Adrenal gland (tissue), 12 donors: ENCODE data around the gene TUFM. TPM values are rescaled to one million over a fixed set of nuclear protein-coding genes. Genes with fewer than 3 reads are reported as not detected.

Experiments used
- DNase-seq, 7 donors: peaks; one replicate each; pipeline ENCODE4 v3.0.0-alpha.2; 2019 to 2020
- H3K27ac ChIP-seq, 5 donors: fragments of 200-600 bp; sonication (generic) in 4 of 5; 1 replicate in 3 of 5; 2 replicates in 2 of 5; pipeline versions ENCODE4 v1.5.1 to v1.8.0; 2016 to 2020; ENCODE audit warnings: mild to moderate bottlenecking in 1 of 5
- H3K27me3 ChIP-seq: fragments of 200-600 bp; 2 replicates; pipeline ENCODE4 v1.8.0; 2021
- H3K36me3 ChIP-seq, 2 donors: fragments of 200-600 bp; replicated peaks in 1 of 2; 1 replicate in 1 of 2; 2 replicates in 1 of 2; pipeline versions ENCODE4 v1.5.1 to v1.8.0; 2018 to 2022
- H3K4me1 ChIP-seq, 2 donors: fragments of 200-600 bp; replicated peaks in 1 of 2; 1 replicate in 1 of 2; 2 replicates in 1 of 2; pipeline versions ENCODE4 v1.5.1 to v1.8.0; 2018 to 2021
- H3K4me3 ChIP-seq, 4 donors: fragments of 200-600 bp; sonication (generic) in 3 of 4; one replicate each; pipeline ENCODE4 v1.5.1; 2016 to 2018
- H3K9me3 ChIP-seq, 3 donors: fragments of 200-600 bp; sonication (generic) in 1 of 3; replicated peaks in 1 of 3; 1 replicate in 2 of 3; 2 replicates in 1 of 3; pipeline versions ENCODE4 v1.5.1 to v1.8.0; 2016 to 2021
- CTCF ChIP-seq, 6 experiments: fragments of 450-650 bp in 4 of 6; fragments of 200-600 bp in 2 of 6; sonication (generic) in 1 of 6; IDR thresholded peaks; 1 replicate in 5 of 6; 2 replicates in 1 of 6; pipeline versions ENCODE4 v1.5.1 to v1.8.0; 2016 to 2021; ENCODE audit warnings: antibody characterized with exemption in 6 of 6, mild to moderate bottlenecking in 2 of 6, moderate library complexity in 1 of 6
- POLR2A ChIP-seq, 2 donors: fragments of 450-650 bp; IDR thresholded peaks; one replicate each; pipeline ENCODE4 v1.6.1; 2017; ENCODE audit warnings: antibody characterized with exemption in 2 of 2, mild to moderate bottlenecking in 2 of 2, moderate library complexity in 1 of 2
- WGBS, 4 donors: extraction: QIAGEN DNeasy Blood & Tissue Kit in 2 of 4; methylation state at CpG; one replicate each; pipeline versions ENCODE4 v1.1.5 to v1.1.7; 2013 to 2017; 5-methylcytosine and 5-hydroxymethylcytosine counted together
- intact Hi-C, 2 donors: fragments of 100-400 bp; cut with DNase I; formaldehyde crosslinking; loops; one replicate each; pipeline versions ENCODE4 v1.14.1 to v1.15.0; 2022 to 2023
- polyA plus RNA-seq, 3 donors: library from polyadenylated mRNA; stranded (reverse); fragments of 200-250 nt in 2 of 3; fragments of 350-450 nt in 1 of 3; fragmentation: Illumina TruSeq in 1 of 3; extraction: RNeasy Lipid Tissue Mini Kit (QIAGEN cat#74804) in 1 of 3; gene quantifications; one replicate each; pipeline ENCODE4 v1.2.3, GENCODE V29; 2013 to 2014
- total RNA-seq, 9 donors: library from RNA; depleted of rRNA in 4 of 9; stranded (reverse); fragments of >200 nt in 4 of 9; fragments of 120-200 nt in 1 of 9; fragmentation: NEBNext Ultra II Directional in 1 of 9; extraction: Animal tissue kit (Norgen Biotek cat#: 25700) in 1 of 9; gene quantifications; one replicate each; pipeline versions ENCODE4 v1.1.0 to v1.2.4, GENCODE V29; 2013 to 2023
- donor health status: healthy with polysubstance abuse.
- donor health status: Bipolar disorder and iron deficiency.
- donor health status: DM: yes; HTN: yes; CAD: no.
- donor health status: DM: no; HTN: no; CAD: no.
- donor health status: DM: no; HTN: no; CAD: no.
- donor health status: DM: yes; HTN: yes; CAD: no.

The TUFM gene
- total and polyA plus RNA-seq, 12 donors: 144 to 323 (median 195) TPM

GRCh38 chr16:28834873-28835863 lies 11.0 kb downstream of the TUFM start:
- WGBS, 4 donors: 92 to 95% (median 94%) methylated on average over 14 to 25 of the region's 25 CpGs
- DNase-seq: no peak
- Histone ChIP-seq H3K27ac (no peak overlapping the region), H3K4me3 (no peak overlapping the region), H3K4me1 (no peaks in the 10 kb centered on the region), H3K27me3 (no peaks in the 10 kb centered on the region), H3K36me3 (peaks cover 0 to 85% of the 10 kb centered on the region in 2 donors), H3K9me3 (no peaks in the 10 kb centered on the region)
- intact Hi-C loops: no loop called here
- TF ChIP-seq POLR2A (IDR thresholded peaks at IDR 0.05) (no peak), CTCF (IDR thresholded peaks at IDR 0.05) (no peak)

GRCh38 chr16:28834349-28834748 lies 11.8 kb downstream of the TUFM start:
- no peaks in the 10 kb centered on the region for H3K4me1 ChIP-seq
- TF ChIP-seq POLR2A (IDR thresholded peaks at IDR 0.05): no peak
- no peak for TF ChIP-seq CTCF (IDR thresholded peaks at IDR 0.05)
- H3K27ac ChIP-seq: no peak overlapping the region
- H3K36me3 ChIP-seq: peaks cover 0 to 93% of the 10 kb centered on the region in 2 donors
- DNase-seq: no peak
- no peaks in the 10 kb centered on the region for H3K27me3 ChIP-seq
- H3K9me3 ChIP-seq: no peaks in the 10 kb centered on the region
- H3K4me3 ChIP-seq: no peak overlapping the region
- WGBS, 4 donors: 90 to 99% (median 95%) methylated on average over 9 to 14 of the region's 14 CpGs
- intact Hi-C loops: no loop called here

- TF ChIP-seq CTCF (IDR thresholded peaks at IDR 0.05): no peak
- TF ChIP-seq POLR2A (IDR thresholded peaks at IDR 0.05): no peak
- no peak overlapping the region for H3K4me3 ChIP-seq
- no peaks in the 10 kb centered on the region for H3K9me3 ChIP-seq
- H3K27me3 ChIP-seq: no peaks in the 10 kb centered on the region
- intact Hi-C loops: no loop called here
- WGBS, 4 donors: 86 to 89% (median 87%) methylated on average over 13 of the region's 13 CpGs
- H3K4me1 ChIP-seq: peaks cover 5 to 6% of the 10 kb centered on the region in 2 donors
- no peak overlapping the region for H3K27ac ChIP-seq
- no peak for DNase-seq
- peaks cover 0 to 100% of the 10 kb centered on the region in 2 donors for H3K36me3 ChIP-seq
These were observed 15.6 kb downstream of the TUFM start for GRCh38 chr16:28830531-28830930.

GRCh38 chr16:28829747-28830146 lies 16.4 kb downstream of the TUFM start:
- intact Hi-C loops: no loop called here
- no peak overlapping the region for H3K4me3 ChIP-seq
- H3K9me3 ChIP-seq: no peaks in the 10 kb centered on the region
- 91 to 97% (median 94%) methylated on average over 13 of the region's 13 CpGs for WGBS, 4 donors
- H3K27ac ChIP-seq: no peak overlapping the region
- H3K36me3 ChIP-seq: peaks cover 0 to 97% of the 10 kb centered on the region in 2 donors
- H3K4me1 ChIP-seq: peaks cover 13 to 14% of the 10 kb centered on the region in 2 donors
- no peak for DNase-seq
- H3K27me3 ChIP-seq: no peaks in the 10 kb centered on the region
- TF ChIP-seq CTCF (IDR thresholded peaks at IDR 0.05) (no peak), POLR2A (IDR thresholded peaks at IDR 0.05) (no peak)
